ENCODE results near the gene GCSAM.

- TF ChIP-seq CTCF (IDR thresholded peaks at IDR 0.05), result no peak
- no peak for TF ChIP-seq POLR2A (IDR thresholded peaks at IDR 0.05)
Observed at GRCh38 chr3:112093180-112093522, 39.9 kb downstream of the GCSAM start.
